ENCODE results near the gene CHTOP.
"Not testable (repeated sequence)": the region's sequence is repeated elsewhere in the genome, so short reads cannot be mapped to it uniquely, and the experiment has no call there.

CHTOP gene, protein sequence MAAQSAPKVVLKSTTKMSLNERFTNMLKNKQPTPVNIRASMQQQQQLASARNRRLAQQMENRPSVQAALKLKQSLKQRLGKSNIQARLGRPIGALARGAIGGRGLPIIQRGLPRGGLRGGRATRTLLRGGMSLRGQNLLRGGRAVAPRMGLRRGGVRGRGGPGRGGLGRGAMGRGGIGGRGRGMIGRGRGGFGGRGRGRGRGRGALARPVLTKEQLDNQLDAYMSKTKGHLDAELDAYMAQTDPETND

DNA sequence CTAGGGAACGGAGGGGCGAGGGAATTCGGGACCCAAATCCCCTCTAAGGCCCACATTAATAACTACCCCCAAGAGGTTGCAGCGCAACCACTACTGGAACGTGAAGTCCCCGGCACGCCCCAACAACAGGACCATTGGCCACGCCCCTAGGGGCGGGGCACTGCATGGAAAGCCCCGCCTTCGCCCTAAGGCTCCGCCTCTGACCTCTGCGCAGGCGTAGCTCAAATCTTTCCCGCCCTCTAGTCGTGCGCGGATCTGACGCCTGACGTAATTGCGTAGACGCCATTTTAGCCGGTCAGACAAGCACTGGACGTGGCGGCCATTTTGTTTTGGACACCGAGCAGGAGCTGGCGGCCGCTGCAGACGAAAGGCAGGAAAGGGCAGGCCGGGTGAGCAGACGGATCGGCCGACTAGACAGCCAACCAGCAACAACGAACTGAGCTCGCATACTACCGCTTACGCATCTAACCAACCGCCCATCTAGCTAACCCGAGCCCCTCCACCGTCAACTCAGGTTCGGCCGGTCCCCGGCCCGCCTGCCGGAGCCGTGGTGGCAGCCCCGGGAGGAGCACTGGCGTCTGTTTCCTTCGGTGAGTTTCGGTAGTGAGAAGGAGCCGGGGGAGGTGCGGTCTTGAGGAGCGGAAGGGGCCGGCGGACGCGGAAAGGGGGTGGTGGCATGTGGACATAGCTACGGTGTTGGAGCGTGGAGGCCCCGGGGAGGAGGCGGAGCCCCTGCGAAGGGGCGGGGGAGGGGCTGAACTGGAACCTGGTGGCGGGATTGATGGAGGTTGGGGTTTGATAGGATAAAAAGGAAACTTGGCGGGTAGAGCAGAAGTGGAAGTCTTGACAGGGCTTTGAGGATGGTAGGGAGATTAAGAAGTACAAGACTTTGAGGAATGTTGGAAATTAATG is at the start of gene CHTOP:
TSS of gene CHTOP (plus strand) at position 313 of the 912 bp plus-strand sequence. CDS start 2,523 bp downstream, outside the sequence.
- DNase-seq, result peak; percentile 100

DNA sequence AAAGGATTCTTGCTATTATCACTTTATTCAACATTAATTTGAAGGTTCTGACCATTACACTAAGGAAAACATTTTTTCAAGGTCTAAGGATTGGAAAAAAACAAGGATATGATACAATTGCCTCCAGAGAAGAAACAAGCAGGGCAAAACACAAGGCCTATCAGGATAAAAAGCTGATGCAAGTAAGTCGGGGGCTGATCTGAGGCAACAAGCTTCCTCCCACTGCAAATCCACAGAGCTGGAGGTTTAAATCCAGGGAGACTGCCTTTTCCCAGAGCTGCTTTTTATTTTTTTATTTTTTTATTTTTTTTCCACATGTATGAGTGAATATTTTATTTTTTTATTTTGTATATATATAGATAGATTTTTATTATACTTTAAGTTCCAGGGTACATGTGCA is 48.9 kb upstream of the CHTOP start:
- DNase-seq, result no peak

DNA sequence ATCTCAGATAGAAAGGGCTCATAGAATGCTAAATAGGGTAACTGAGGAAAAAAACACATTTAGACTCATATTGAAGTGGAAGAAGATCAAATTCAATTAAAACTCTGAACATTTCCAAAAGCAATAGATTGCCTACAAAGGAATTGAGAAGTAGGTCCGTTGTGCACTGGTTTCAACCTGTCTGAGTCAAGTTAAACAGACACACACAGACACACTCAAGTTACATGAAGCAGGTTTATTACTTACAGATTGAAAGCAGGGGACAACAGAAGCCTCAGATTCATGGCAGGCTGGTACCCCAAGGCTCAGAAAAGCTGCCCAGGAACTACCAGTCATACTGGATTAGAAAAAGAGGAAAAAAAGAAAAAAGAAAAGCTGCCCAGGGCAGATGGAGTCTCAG is 47.5 kb upstream of the CHTOP start:
- DNase-seq, result no peak

DNA sequence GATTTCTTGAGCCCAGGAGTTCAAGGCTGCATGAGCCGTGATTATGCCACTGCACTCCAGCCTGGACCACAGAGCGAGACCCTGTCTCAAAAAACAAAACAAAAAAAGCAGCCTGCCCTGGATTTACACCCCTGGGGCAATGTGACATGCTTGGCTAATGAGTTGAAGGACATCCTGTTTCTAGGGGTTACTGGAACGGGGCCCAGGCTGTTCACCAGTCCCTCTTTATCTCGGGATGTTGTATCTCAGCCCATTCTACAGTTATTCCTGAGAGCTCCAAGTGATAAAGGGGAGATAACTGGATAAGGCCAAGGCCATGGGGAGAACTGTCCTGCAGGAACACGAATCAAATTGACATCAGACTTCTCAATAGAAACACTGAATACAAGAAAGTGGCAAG is 46.6 kb upstream of the CHTOP start:
- no peak for DNase-seq

DNA sequence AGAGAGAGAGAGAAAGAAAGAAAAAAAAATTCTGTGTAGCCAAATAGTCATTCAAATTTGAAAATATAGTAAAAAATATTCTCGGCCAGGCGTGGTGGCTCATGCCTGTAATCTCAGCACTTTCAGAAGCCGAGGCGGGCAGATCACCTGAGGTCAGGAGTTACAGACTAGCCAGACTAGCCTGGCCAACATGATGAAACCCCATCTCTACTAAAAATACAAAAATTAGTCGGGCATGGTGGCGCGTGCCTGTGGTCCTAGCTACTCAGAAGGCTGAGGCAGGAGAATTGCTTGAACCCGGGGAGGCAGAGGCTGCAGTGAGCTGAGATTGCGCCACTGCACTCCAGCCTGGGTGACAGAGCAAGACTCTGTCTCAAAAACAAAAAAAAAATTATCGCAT is 45.8 kb upstream of the CHTOP start:
- DNase-seq, result not testable (repeated sequence)

DNA sequence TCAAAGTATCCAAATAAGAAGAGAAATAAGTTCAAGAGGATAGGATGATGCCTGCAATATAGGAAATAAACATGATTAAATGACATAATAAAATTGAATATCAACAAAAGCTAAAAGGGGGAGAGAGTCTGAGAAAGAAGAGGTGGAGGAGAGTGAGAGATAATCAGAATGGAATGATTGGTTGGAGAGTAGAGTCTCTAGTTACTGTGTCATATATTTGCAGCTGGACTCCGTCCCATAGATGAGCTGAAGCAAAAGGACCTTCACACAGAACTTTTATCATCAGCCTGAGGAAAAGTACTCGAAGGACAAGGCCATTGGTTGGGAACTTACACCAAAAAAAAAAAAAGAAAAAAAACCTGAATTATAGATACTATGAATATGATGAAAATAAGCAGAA is 45.4 kb upstream of the CHTOP start:
- DNase-seq, result no peak

DNA sequence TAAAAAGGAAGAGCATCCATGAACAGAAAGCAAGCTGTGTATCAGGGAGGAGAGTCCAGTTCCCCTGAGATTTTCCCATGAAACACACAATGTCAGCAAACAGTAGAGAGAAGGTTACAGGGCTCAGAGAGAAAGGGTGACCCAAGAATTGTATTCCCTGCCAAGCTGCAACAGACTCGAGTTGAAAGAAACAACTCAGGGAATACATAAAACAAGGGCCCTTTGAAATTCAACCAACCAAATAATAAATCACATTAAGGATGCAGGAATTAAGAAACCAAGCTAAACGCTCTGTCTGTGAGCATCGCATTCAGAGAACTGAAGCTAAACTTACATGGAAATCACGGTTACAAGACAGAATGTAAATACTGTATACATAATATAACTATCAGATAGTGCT is 41.1 kb upstream of the CHTOP start:
- no peak for DNase-seq

DNA sequence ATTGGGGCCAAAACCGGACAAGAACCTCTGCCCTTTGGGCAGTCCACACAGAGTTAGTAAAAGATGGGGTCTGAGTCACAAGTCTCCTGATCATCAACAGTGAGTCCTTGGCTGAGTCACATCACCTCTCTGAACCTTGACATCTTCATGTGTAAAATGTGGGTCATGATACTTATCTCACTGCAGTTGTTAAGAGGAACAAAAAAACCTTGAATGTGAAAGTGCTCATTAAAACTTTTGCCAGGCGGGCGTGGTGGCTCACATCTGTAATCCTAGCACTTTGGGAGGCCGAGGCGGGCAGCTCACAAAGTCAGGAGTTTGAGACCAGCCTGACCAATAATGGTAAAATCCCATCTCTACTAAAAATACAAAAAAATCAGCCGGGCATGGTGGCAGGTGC is 36.7 kb upstream of the CHTOP start:
- DNase-seq, result no peak

DNA sequence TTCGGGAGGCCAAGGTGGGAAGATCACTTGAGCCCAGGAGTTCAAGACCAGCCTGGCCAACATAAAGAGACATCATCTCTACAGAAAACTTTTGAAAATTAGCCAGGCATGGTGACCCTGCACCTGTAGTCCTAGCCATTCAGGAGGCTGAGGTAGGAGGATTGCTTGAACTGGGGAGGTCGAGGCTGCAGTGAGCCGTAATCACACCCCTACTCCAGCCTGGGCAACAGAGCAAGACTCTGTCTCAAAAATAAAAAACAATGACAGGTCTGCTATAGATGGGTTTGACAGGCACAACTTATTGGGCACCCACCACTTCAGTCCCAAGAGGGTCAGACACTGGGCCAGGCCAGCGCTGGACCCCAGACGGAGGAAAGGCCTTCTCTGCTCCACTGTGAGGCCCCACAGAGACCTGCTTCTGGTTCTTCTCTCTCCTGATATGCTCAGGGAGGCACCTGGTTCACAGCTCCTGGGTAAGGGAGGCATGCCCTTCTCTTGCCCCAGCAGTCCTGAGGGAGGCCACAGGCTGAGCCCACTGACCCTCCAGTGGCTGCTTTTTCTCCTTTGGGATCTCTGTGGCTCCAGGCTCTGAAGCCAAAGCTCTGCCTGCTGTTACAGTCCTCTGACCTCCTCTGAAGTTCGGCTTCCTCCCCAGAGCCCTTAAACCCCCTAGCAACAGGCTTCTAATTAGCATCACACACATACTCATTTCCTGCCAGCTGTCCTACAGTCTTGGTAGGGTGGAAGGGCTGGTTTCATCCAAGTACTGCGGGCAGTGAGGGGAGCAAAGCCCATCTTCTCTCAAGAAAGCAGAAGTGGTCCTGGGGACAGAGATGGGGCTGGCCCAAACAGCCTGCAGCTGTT is 35.3 kb upstream of the CHTOP start:
- DNase-seq, result no peak

DNA sequence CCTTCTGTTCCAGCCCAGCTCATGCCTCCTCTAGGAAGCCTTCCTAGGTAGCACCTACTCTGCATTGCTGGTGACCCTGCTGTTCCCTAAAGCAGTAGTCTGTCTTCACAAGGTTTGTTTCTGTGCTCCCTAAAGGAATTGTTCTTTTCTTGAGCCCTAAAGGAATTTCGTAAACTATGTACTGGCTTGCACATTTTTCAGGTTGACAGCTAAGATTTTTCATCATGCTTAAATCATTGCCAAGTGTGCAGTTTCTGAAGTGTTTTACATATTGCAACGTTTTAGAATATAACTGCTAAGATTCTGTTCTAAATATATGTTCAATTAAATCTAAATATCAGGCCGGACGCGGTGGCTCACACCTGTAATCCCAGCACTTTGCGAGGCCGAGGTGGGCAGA is 34.0 kb upstream of the CHTOP start:
- DNase-seq, result no peak

DNA sequence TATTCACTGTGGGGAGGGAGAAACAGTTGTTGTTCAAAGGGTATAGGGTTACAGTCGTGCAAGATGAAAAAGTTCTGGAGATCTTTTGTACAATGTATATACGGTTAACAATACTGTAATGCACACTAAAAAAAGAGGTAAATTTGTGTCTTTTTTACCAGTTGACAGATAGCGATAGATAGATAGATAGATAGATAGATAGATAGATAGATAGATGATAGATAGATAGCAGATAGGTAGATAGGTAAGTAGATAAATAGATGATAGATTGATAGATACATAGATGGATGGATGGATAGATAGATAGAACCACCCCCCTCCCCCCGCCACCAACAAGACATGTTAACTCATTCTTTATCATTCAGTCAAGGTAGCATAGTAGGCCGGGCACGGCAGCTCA is 31.1 kb upstream of the CHTOP start:
- no peak for DNase-seq

DNA sequence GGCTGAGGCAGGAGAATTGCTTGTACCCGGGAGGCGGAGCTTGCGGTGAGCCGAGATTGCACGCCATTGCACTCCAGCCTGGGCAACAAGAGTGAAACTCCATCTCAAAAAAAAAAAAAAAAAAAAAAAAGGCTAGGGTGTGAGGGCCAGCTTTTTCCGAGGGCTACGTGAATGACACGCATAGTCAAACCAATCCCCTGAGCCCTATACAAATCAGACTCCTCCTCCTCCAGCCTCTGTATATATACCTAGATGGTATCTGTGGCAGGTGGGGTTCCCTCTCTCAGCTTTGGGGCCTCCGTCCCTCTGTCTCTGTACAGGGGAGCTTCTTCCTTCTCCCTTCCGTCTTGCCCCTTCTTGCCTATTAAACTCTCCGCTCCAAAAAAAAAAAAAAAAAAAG is 27.7 kb upstream of the CHTOP start:
- DNase-seq, result no peak

DNA sequence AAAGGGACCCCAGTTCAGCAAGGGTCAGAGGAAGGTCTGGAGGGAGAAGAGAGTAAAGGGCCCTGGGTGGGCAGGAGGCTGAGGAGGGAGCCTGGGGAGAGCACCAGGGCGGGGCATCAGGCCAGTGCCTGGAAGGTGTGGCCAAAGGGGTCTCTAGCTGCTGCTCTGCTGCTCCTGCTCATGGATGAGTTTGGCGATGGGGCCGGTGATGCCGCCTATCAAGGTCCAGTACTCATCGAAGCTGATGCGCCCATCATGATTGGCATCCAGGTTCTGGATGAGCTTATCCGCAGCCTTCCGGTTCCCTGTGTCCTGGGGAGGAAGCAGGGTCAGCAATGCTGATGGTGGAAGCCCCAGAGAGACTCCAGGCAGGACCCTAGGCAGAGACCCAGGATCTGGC is 26.5 kb upstream of the CHTOP start:
- no peak for DNase-seq

DNA sequence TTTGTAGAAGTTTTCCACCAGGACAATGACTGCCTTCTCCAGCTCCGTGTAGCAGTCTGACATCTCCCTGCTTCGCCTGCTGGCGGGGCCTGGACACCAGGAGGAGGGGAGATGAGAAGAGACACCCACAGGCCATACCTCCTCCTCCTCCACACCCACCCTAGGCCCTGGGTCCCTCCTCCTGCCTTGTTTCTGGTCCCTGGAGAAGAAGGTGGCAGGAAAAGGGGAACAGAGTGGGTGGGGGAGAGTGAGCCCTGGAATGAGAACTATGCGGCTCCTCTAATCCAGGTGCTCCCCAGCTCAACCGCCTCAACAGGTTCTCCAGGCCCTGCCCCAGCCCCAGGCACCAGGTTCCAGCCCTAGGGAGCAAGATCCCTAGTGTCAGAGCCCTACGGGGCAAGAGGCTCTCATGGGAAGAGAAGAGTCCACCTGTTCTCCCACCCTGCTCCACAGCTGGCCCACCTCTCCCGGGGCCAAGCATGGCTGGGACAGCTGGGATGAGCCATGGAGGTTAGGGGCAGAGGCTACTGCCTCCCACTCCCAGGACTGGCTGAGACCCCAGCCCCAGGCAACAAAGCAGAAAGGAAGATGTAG is 25.7 kb upstream of the CHTOP start:
- no peak for DNase-seq

DNA sequence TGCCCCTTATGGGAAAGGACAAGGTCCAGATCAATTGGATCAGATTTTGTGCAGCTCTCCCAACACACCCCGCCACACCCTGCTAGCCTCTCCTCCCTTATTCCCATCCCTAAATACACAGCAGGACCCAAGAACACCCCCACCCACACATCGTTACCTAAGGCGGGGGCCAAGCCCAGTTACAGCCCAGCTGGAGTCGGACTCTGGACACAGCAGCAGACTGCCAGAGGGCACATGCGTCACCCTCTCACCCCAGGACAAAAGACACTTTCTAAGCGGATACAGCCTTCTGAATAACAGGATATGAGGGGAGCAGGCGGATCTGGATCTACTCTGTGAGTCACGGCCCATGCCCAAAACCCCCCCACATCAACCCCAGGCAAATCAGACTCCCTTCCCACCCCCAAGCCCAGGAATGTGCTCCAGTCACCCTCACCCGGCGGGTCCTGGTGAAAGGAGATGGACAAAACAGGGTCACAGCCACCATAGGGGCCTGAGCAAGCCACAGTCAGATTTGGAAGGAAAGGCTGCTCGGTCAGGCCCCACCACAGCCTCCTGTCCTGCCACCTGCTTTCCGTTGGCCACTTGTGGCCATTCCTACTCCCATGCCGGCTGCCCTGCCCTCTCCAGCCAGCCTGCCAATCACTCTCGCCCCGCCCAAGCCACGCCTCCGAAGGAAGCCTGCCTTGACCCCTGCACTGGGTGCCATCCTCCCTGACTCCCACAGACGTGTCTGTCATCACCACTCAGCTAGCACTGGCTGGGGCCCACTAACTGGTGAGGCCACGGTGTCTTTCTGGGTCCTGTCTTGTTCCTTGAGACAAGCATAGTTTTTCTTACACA is 24.9 kb upstream of the CHTOP start:
- DNase-seq, result no peak

DNA sequence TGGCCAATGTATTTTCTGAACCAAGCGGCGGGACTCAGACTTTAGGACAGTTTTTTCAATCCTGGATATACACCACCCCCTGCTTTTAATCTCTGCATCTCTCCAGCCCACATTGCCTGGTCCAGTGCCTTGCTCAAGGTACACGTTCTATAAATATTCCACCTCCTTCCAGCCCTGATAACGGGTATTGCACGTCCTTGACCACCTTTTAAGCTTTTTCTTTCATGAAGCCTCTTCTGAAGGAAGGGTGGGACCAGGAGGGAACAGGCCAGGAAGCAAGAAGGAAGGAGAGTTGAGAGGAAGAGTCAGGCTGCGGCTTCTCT is 24.3 kb upstream of the CHTOP start:
- no peak for DNase-seq

DNA sequence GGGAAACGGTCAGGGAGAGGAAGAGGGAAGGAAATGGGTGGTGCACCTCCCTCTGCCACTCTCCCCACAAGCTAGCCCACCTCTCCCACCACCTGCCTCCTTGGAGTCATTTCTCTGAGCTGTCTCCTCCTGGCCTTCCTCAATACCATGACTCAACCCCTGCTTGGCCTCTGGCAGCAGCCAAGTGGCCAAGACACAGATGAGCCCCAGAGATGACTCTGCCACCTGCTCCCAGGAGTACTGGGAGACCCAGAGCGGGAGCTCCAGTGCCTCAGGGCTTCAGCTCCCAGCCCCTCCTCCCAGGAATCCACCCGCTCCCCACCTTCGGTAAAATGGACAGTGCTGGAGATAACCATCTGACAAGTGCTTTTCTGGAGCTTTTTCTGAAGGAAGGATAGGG is 23.5 kb upstream of the CHTOP start:
- no peak for DNase-seq

DNA sequence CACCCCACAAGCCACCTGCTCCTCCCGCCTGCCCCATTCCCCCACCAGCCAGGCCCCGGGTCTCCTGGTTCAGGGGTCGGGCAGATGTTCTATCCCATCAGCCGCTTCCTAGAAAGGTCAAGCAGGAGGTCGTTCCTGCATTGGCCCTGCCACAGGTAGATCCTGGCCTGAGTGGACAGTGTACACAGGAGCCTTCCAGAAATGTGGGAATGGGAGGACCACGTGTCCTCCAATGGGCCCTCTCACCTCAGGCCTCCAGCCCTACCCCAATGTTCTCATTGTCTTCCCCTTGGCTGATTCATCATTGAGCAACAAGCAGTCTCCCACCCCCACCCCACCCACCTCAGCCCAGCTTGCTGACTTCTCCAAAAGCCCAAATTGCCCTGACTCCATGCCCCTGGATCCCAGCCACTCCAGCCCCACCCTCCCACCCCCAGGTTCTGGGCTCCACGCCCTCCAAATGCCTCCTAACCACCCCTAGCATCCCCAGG is 23.0 kb upstream of the CHTOP start:
- no peak for DNase-seq

DNA sequence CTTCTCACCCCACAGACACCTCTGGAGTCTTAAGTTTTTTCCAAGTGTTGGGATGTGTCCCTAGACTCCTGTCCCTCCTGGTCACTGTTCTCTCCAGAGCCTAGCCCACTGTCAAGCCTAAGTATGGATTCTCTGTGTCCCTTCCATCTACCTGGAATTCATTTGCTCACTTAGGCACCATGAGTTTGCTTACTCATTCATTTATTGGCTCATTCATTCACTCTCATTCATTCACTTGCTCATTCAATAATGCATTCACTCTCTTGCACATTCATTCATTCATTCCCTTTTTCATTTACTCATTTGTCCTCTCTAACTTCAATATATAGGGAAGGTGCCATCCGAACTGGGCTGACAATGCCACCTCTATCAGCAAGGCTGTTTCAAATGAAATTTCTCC is 22.5 kb upstream of the CHTOP start:
- no peak for DNase-seq

DNA sequence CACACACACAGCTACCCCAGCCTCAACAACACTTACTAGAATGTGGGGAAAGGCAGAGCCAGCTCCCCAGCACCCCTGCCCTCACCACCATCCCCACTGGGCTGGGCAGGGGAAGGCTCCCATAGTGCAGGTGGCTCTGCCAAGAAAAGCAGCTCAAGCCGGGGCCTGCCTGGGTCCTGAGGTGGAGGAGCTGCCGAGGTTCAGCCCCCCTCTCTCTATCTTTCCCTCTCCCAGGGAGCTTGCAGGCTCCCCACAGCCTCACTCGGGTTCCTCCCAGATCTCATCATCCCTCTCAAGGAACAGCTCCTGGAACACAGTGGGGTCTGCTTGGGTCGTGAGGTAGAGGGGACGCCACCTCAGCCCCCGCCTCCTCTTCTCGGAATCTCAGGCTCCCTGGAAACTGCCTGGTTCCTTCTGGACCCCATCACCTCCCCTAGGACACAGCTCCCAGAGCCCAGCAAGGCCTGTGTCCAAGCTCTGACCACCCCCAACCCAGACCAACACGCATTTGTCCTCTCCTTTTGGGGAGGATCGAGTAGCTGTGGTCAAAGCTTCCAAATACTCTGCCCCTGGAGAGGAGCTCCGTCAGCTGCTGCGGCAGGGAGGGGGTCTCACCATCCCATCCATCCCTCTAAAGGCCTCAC is 21.6 kb upstream of the CHTOP start:
- no peak for DNase-seq

DNA sequence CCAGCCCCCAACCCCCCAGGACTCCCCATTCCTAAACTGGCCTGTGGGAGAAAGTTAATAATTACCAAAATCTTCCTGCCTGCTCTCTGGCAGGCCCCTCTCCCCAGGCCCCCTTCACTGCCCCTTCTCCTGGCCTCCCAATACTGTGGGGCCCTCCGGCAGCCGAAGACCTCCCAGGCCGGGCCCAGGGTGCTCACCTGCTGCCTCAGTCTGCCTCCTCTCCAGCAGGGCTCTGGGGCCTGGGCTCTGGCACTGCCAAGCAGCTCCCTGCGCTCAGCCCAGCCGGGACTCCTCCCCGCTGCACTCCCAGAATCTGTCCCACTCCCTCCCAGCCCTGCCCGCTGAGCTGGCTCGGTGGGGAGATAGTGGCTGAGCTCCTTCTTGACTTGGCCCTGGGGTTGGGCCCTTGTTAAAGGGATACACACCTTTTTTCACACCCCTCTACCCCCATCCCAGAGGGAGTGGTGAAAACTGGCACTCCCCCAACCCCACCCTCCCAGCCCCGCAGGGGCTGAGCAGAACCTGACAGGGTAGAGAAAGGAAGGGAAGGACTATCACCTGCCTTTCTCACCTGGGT is 21.0 kb upstream of the CHTOP start, which contains the start of gene S100A16:
TSS of gene S100A16 (minus strand) at position 383 of the 577 bp plus-strand sequence. CDS start 4,986 bp downstream, outside the sequence.
- no peak for DNase-seq
